MM.1S (cell line): ENCODE measurements around the gene TSHZ1.

Experiments used
- DNase-seq: peaks from one replicate; pipeline ENCODE4 v3.0.0-alpha.2; 2015
- H2AFZ ChIP-seq: fragments of 300-600 bp; sonication (generic); 2 replicates; pipeline ENCODE4 v1.6.0; 2016; ENCODE audit warnings: antibody characterized with exemption, low read length
- H3F3A ChIP-seq: fragments of 300-600 bp; sonication (generic); 2 replicates; pipeline ENCODE4 v1.6.1; 2016; ENCODE audit warnings: mild to moderate bottlenecking, antibody characterized with exemption, low read length, moderate library complexity, mixed read lengths; ENCODE audit not compliant: insufficient read depth
- H3K27ac ChIP-seq: fragments of 300-600 bp; sonication (generic); 2 replicates; pipeline ENCODE4 v1.5.1; 2016; ENCODE audit warnings: mild to moderate bottlenecking, low read length
- H3K27me3 ChIP-seq: fragments of 300-600 bp; sonication (generic); replicated peaks from 2 replicates; pipeline ENCODE4 v1.6.0; 2016; ENCODE audit warnings: low read length; ENCODE audit not compliant: insufficient read depth
- H3K36me3 ChIP-seq: fragments of 300-600 bp; sonication (generic); replicated peaks from 2 replicates; pipeline ENCODE4 v1.6.1; 2016; ENCODE audit warnings: mild to moderate bottlenecking, low read length, mixed read lengths; ENCODE audit not compliant: insufficient read depth
- H3K4me1 ChIP-seq: fragments of 300-600 bp; sonication (generic); 2 replicates; pipeline ENCODE4 v1.6.1; 2016; ENCODE audit warnings: low read length, mixed read lengths
- H3K4me2 ChIP-seq: fragments of 300-600 bp; sonication (generic); 2 replicates; pipeline ENCODE4 v1.6.0; 2016; ENCODE audit warnings: low read depth, low read length
- H3K4me3 ChIP-seq: fragments of 300-600 bp; sonication (generic); 2 replicates; pipeline ENCODE4 v1.5.1; 2016; ENCODE audit warnings: low read length, mixed read lengths
- H3K79me2 ChIP-seq: fragments of 300-600 bp; sonication (generic); 2 replicates; pipeline ENCODE4 v1.6.1; 2016; ENCODE audit warnings: mixed run types, low read length, mixed read lengths
- H3K9ac ChIP-seq: fragments of 300-600 bp; sonication (generic); 2 replicates; pipeline ENCODE4 v1.6.1; 2016; ENCODE audit warnings: low read length, mixed read lengths
- H3K9me2 ChIP-seq: fragments of 300-600 bp; sonication (generic); replicated peaks from 2 replicates; pipeline ENCODE4 v1.6.1; 2016; ENCODE audit warnings: mild to moderate bottlenecking, low read length, mixed read lengths; ENCODE audit not compliant: insufficient read depth
- H3K9me3 ChIP-seq: fragments of 300-600 bp; sonication (generic); replicated peaks from 2 replicates; pipeline ENCODE4 v1.6.1; 2016; ENCODE audit warnings: mild to moderate bottlenecking, low read length, mixed read lengths; ENCODE audit not compliant: insufficient read depth
- H4K20me1 ChIP-seq: fragments of 300-600 bp; sonication (generic); 2 replicates; pipeline ENCODE4 v1.6.1; 2016; ENCODE audit warnings: mild to moderate bottlenecking, low read length, moderate library complexity, mixed read lengths; ENCODE audit not compliant: insufficient read depth
- EZH2 ChIP-seq: fragments of 300-600 bp; sonication (generic); optimal IDR thresholded peaks from 2 replicates; pipeline ENCODE3; 2017; ENCODE audit warnings: low read depth, mild to moderate bottlenecking, antibody characterized with exemption, low read length, mixed read lengths
- EZH2phosphoT487 ChIP-seq: fragments of 300-600 bp; sonication (generic); IDR thresholded peaks from 2 replicates; pipeline ENCODE4 v1.6.1; 2018; ENCODE audit warnings: antibody characterized with exemption, low read length
- TF ChIP-seq, protein P1 (sequence below): fragments of 300-600 bp; sonication (generic); IDR thresholded peaks from 2 replicates; pipeline ENCODE4 v1.5.1; 2016; ENCODE audit warnings: antibody characterized with exemption, low read length, mixed read lengths

TSHZ1 gene

DNA sequence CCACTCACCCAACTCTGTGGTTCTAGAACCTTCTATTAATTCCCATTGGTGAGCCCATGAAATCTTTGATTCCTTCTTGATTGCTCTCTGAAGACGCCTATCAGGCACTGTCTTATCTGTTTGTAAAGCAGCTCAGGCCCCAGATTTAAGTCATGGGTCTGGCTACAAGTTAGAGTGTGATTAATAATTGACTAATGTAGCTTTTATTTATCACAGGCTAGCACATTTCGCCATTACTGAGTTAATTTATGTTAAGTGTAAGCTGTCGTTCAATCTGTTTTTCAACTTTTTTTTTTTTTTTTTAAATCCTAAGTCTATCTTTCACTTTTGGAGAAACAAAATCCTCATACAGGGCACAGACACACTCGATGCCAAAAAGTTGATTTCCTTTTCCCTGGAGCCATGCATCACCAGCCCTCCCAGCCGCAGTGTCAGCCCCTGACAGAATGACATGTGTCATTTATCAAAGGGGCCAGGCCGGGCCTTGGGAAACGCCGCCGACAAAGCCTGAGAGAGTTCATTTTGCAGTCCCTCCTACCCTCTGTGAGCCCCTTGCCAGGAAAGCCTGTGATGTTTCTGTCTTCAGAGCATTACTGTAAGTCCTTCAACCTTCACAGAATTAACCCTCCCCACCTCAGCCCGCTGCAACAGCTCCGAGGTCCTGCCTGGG is 15.8 kb downstream of the TSHZ1 start:
- Histone ChIP-seq H3K9ac (no peak overlapping the region), H3F3A (no peaks in the 10 kb centered on the region), H3K79me2 (peaks cover 47% of the 10 kb centered on the region), H2AFZ (no peak overlapping the region), H3K9me3 (no peaks in the 10 kb centered on the region), H3K4me1 (no peaks in the 10 kb centered on the region), H3K4me2 (no peak overlapping the region), H4K20me1 (no peaks in the 10 kb centered on the region), H3K27me3 (no peaks in the 10 kb centered on the region), H3K4me3 (no peak overlapping the region), H3K27ac (no peak overlapping the region), H3K36me3 (no peaks in the 10 kb centered on the region), H3K9me2 (no peaks in the 10 kb centered on the region)
- no peak for DNase-seq
- TF ChIP-seq EZH2phosphoT487 (no peak), EZH2 (no peak)
- TF ChIP-seq, protein P1, sequence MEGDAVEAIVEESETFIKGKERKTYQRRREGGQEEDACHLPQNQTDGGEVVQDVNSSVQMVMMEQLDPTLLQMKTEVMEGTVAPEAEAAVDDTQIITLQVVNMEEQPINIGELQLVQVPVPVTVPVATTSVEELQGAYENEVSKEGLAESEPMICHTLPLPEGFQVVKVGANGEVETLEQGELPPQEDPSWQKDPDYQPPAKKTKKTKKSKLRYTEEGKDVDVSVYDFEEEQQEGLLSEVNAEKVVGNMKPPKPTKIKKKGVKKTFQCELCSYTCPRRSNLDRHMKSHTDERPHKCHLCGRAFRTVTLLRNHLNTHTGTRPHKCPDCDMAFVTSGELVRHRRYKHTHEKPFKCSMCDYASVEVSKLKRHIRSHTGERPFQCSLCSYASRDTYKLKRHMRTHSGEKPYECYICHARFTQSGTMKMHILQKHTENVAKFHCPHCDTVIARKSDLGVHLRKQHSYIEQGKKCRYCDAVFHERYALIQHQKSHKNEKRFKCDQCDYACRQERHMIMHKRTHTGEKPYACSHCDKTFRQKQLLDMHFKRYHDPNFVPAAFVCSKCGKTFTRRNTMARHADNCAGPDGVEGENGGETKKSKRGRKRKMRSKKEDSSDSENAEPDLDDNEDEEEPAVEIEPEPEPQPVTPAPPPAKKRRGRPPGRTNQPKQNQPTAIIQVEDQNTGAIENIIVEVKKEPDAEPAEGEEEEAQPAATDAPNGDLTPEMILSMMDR, result no peak

DNA sequence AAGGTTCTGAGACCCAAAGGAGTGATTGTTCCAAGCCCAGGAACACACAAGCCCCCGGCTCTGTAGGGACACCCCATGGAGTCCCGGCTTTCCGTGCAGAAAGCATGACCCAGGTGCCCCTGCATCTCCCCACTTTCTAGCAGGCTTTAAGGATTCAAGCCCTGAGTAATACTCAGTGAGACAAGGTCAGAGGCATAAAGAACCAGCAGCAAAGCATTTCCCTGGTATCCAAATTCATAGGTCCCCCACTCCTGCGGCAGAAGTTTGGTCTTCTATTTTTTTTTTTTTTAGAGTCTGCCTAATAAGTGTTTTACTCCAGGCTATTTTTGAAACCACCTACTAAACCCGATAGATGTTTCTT is 16.3 kb downstream of the TSHZ1 start:
- no peak overlapping the region for H3K27ac ChIP-seq
- no peak for DNase-seq
- H3K9me3 ChIP-seq, result no peaks in the 10 kb centered on the region
- H3K79me2 ChIP-seq, result peaks cover 46% of the 10 kb centered on the region
- no peaks in the 10 kb centered on the region for H3K4me1 ChIP-seq
- no peak overlapping the region for H3K9ac ChIP-seq
- no peaks in the 10 kb centered on the region for H4K20me1 ChIP-seq
- no peaks in the 10 kb centered on the region for H3K9me2 ChIP-seq
- H3K4me2 ChIP-seq, result no peak overlapping the region
- H2AFZ ChIP-seq, result no peak overlapping the region
- H3K27me3 ChIP-seq, result no peaks in the 10 kb centered on the region
- no peak overlapping the region for H3K4me3 ChIP-seq
- H3F3A ChIP-seq, result no peaks in the 10 kb centered on the region
- H3K36me3 ChIP-seq, result no peaks in the 10 kb centered on the region
- TF ChIP-seq, protein P1, result no peak
- TF ChIP-seq EZH2phosphoT487, result no peak
- TF ChIP-seq EZH2, result no peak

DNA sequence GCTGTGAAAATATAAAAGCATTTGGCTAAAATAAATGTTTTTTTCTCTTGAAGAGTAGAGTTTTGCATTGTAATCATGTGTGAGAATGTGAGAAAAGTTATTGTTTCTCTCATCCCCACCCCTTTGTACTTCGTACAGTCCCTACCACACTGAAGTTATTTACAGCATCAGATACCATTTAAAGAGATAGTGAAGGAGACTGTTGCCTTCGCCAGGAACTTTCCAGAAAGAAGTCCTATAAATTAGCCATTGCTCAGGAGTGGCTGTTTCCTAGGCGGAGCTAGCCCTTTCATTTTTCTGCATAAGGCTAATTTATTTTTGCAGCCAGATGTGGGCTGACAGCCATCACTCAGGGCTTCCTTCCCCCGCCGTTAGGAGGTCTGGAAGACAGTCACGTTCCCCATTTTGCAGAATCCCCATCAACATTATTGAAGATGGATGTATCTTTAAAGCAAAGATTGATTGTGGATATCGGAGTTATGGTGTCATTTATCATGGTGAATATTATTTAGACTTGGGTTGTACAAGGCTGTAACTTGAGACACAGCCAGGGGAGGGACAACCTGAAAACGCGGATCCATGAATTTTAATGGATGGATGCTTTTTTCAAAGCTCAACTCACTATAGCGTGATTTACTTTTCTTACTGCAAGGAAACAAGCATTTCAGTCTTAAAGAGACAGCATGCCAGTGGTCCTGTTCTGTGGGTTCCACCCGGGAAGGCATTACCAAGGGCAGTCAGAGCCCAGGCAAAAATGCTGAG is 17.1 kb downstream of the TSHZ1 start:
- H3K9me2 ChIP-seq, result no peaks in the 10 kb centered on the region
- H3K36me3 ChIP-seq, result no peaks in the 10 kb centered on the region
- no peak overlapping the region for H3K4me2 ChIP-seq
- no peaks in the 10 kb centered on the region for H3K27me3 ChIP-seq
- H2AFZ ChIP-seq, result no peak overlapping the region
- no peaks in the 10 kb centered on the region for H3K4me1 ChIP-seq
- no peaks in the 10 kb centered on the region for H3K9me3 ChIP-seq
- TF ChIP-seq, protein P1, result no peak
- TF ChIP-seq EZH2 (no peak), EZH2phosphoT487 (no peak)
- H3K27ac ChIP-seq, result no peak overlapping the region
- H3F3A ChIP-seq, result no peaks in the 10 kb centered on the region
- H3K9ac ChIP-seq, result no peak overlapping the region
- peaks cover 40% of the 10 kb centered on the region for H3K79me2 ChIP-seq
- H3K4me3 ChIP-seq, result no peak overlapping the region
- DNase-seq, result no peak
- no peaks in the 10 kb centered on the region for H4K20me1 ChIP-seq
